HepG2 (cell line): ENCODE data around the gene NDUFB10. TPM values are rescaled to one million over a fixed set of nuclear protein-coding genes. Genes with fewer than 3 reads are reported as not detected.

ENCODE experiments used
- ATAC-seq: fragments of 200-7000 bp; cut with Tn5 transposase; 3 replicates; pipeline ENCODE4 v1.9.1; 2020; ENCODE audit warnings: mild to moderate bottlenecking, moderate library complexity
- BruUV-seq: library from RNA; stranded (reverse); fragments of 400-500 nt; replicated peaks from 2 replicates; lab custom pipeline; 2021; lab: Mats Ljungman, UMichigan
- CTCF ChIA-PET: fragments of 300-600 bp; formaldehyde crosslinking; extraction: SDS; loops from one replicate; lab custom pipeline; 2021; ENCODE audit warnings: low total read pairs, inconsistent platforms, low intra/inter-chr PET ratio; lab: Yijun Ruan, JAX
- POLR2A ChIA-PET: fragments of 350-600 bp; sonication (Branson Sonifier 250); formaldehyde crosslinking; loops from one replicate; lab custom pipeline; 2020; ENCODE audit warnings: antibody characterized with exemption, inconsistent platforms; lab: Yijun Ruan, JAX
- DNase-seq: peaks from one replicate; pipeline ENCODE4 v3.0.0-alpha.2; 2015; ENCODE audit warnings: low spot score
- FAIRE-seq: peaks from 3 replicates; lab custom pipeline; 2011; peaks lifted over from hg19 to GRCh38; lab: Jason Lieb, UNC
- H2AFZ ChIP-seq: one replicate; pipeline ENCODE4 v1.6.1; 2011; ENCODE audit warnings: low read length, inconsistent platforms
- H3K27ac ChIP-seq: fragments of 300-600 bp; 3 replicates; pipeline ENCODE4 v1.8.0; 2011; ENCODE audit warnings: mixed run types, mild to moderate bottlenecking, mixed read lengths, low read length, inconsistent platforms; ENCODE audit not compliant: insufficient read depth; ENCODE audit errors: extremely low read length
- H3K27me3 ChIP-seq, 2 experiments: fragments of 200-600 bp in 1 of 2; 2 replicates in 1 of 2; 3 replicates in 1 of 2; pipeline versions ENCODE4 v1.6.0 to v1.8.0; 2011; ENCODE audit warnings: low read length in 2 of 2, mild to moderate bottlenecking in 2 of 2, moderate library complexity in 2 of 2, inconsistent platforms in 1 of 2; ENCODE audit not compliant: insufficient read depth in 2 of 2, control insufficient read depth in 1 of 2
- H3K36me3 ChIP-seq, 2 experiments: fragments of 200-600 bp in 1 of 2; replicated peaks in 1 of 2; 2 replicates in 1 of 2; 3 replicates in 1 of 2; pipeline versions ENCODE4 v1.5.1 to v1.8.0; 2011; ENCODE audit warnings: low read length in 2 of 2, inconsistent platforms in 1 of 2; ENCODE audit not compliant: insufficient read depth in 2 of 2, control insufficient read depth in 1 of 2
- H3K4me1 ChIP-seq: 2 replicates; pipeline ENCODE4 v1.5.1; 2012; ENCODE audit warnings: low read length, inconsistent platforms; ENCODE audit not compliant: insufficient read depth
- H3K4me2 ChIP-seq: 2 replicates; pipeline ENCODE4 v1.6.0; 2011; ENCODE audit warnings: low read depth, low read length, inconsistent platforms
- H3K4me3 ChIP-seq, 3 experiments: fragments of 200-600 bp in 1 of 3; sonication (generic), shearing (Covaris generic) in 1 of 3; replicated peaks in 1 of 3; 2 replicates each; pipeline ENCODE4 v1.5.1; 2011 to 2016; ENCODE audit warnings: low read length in 3 of 3, inconsistent platforms in 2 of 3, low read depth in 2 of 3, mild to moderate bottlenecking in 2 of 3, control low read depth in 1 of 3, mixed read lengths in 1 of 3; ENCODE audit not compliant: insufficient read depth in 1 of 3
- H3K79me2 ChIP-seq: one replicate; pipeline ENCODE4 v1.6.1; 2011; ENCODE audit warnings: low read length, inconsistent platforms; ENCODE audit not compliant: insufficient read depth
- H3K9ac ChIP-seq: 2 replicates; pipeline ENCODE4 v1.6.0; 2011; ENCODE audit warnings: mild to moderate bottlenecking, low read depth, low read length, inconsistent platforms; ENCODE audit not compliant: insufficient read depth
- H3K9me3 ChIP-seq: 2 replicates; pipeline ENCODE4 v1.5.1; 2012; ENCODE audit warnings: mild to moderate bottlenecking, low read length
- H4K20me1 ChIP-seq: 2 replicates; pipeline ENCODE4 v1.6.0; 2011; ENCODE audit warnings: inconsistent platforms, mild to moderate bottlenecking, low read length, moderate library complexity; ENCODE audit not compliant: insufficient read depth
- DBP ChIP-seq: sonication (generic); formaldehyde crosslinking; IDR thresholded peaks from 2 replicates; pipeline ENCODE4 v1.4.0; 2020; ENCODE audit warnings: missing genetic modification reagents; ENCODE audit errors: not compliant biosample characterization
- FOXM1 ChIP-seq: sonication (generic); formaldehyde crosslinking; IDR thresholded peaks from 2 replicates; pipeline ENCODE4 v1.5.0; 2020; ENCODE audit warnings: missing genetic modification reagents
- HMG20A ChIP-seq: IDR thresholded peaks from 2 replicates; pipeline ENCODE4 v1.6.1; 2016; ENCODE audit warnings: borderline replicate concordance
- PHF20 ChIP-seq: sonication (generic); formaldehyde crosslinking; IDR thresholded peaks from 2 replicates; pipeline ENCODE4 v1.5.0; 2020; ENCODE audit warnings: mild to moderate bottlenecking, missing genetic modification reagents
- SAP130 ChIP-seq: IDR thresholded peaks from 2 replicates; pipeline ENCODE4 v1.6.1; 2016; ENCODE audit warnings: low read depth
- STAT5B ChIP-seq: sonication (generic); formaldehyde crosslinking; IDR thresholded peaks from 2 replicates; pipeline ENCODE4 v1.4.0; 2020; ENCODE audit warnings: missing genetic modification reagents
- SUZ12 ChIP-seq: fragments of 150-350 bp; IDR thresholded peaks from 2 replicates; pipeline ENCODE4 v1.6.1; 2014; ENCODE audit warnings: low read depth, low read length
- TARDBP ChIP-seq: sonication (generic); formaldehyde crosslinking; IDR thresholded peaks from 2 replicates; pipeline ENCODE4 v1.8.0; 2022; ENCODE audit warnings: mild to moderate bottlenecking, missing genetic modification reagents
- ZNF138 ChIP-seq: sonication (generic); formaldehyde crosslinking; IDR thresholded peaks from 2 replicates; pipeline ENCODE4 v1.5.0; 2020; ENCODE audit warnings: mild to moderate bottlenecking, low read depth, missing genetic modification reagents
- ZNF280D ChIP-seq: sonication (generic); formaldehyde crosslinking; IDR thresholded peaks from 2 replicates; pipeline ENCODE4 v1.5.1; 2020; ENCODE audit warnings: mild to moderate bottlenecking, missing genetic modification reagents
- ZNF33A ChIP-seq: sonication (generic); formaldehyde crosslinking; IDR thresholded peaks from 2 replicates; pipeline ENCODE4 v1.5.1; 2020; ENCODE audit warnings: missing genetic modification reagents, mild to moderate bottlenecking, moderate library complexity, borderline replicate concordance
- ZNF644 ChIP-seq: IDR thresholded peaks from 2 replicates; pipeline ENCODE4 v1.6.1; 2016; ENCODE audit warnings: low read depth
- ZSCAN20 ChIP-seq: sonication (generic); formaldehyde crosslinking; IDR thresholded peaks from 2 replicates; pipeline ENCODE4 v1.4.0; 2020; ENCODE audit warnings: missing genetic modification reagents, mild to moderate bottlenecking, borderline replicate concordance
- WGBS: methylation state at CpG from one replicate; pipeline ENCODE4 v1.1.6; 2017; ENCODE audit warnings: low lambda C conversion rate; 5-methylcytosine and 5-hydroxymethylcytosine counted together
- in situ Hi-C: cut with HindIII; loops from 2 replicates; pipeline ENCODE4 v1.10.0; 2017; ENCODE audit warnings: low pct_unique_long_range_greater_than_20kb; ENCODE audit not compliant: extremely low pct_ligation_motif_present
- intact Hi-C: fragments of 100-400 bp; cut with micrococcal nuclease; formaldehyde crosslinking; loops from one replicate; pipeline ENCODE4 v1.10.0; 2022; ENCODE audit not compliant: unreplicated experiment
- polyA plus RNA-seq, 8 experiments: library from polyadenylated mRNA; depleted of rRNA in 3 of 8; stranded (reverse) in 7 of 8; unstranded in 1 of 8; fragments of >200 nt; fragmentation: Illumina TruSeq in 4 of 8; extraction: Trizol in 4 of 8; gene quantifications; 2 replicates each; pipeline versions ENCODE4 v1.2.1 to v1.2.3, GENCODE V29; 2011 to 2016; ENCODE audit warnings: low read depth in 4 of 8, missing spikeins in 1 of 8, mixed read lengths in 1 of 8; ENCODE audit not compliant: insufficient read depth in 1 of 8
- total RNA-seq, 5 experiments: library from RNA; depleted of rRNA; stranded (reverse); fragments of >200 nt; fragmentation: Illumina TruSeq; extraction: Trizol; gene quantifications; 2 replicates each; pipeline ENCODE4 v1.2.3, GENCODE V29; 2016; ENCODE audit warnings: low read depth in 1 of 5
- TF ChIP-seq, protein P1 (sequence below): sonication (generic); formaldehyde crosslinking; IDR thresholded peaks from 2 replicates; pipeline ENCODE4 v1.5.0; 2020; ENCODE audit warnings: mild to moderate bottlenecking, missing genetic modification reagents, borderline replicate concordance

The NDUFB10 gene
- total and polyA plus RNA-seq, 2 of the 13 experiments (the other 11 are each of a cell fraction or from before 2014, with no cell fraction given) = 68.6 to 157 TPM

GRCh38 chr16:1966460-1966859, 7.1 kb downstream of the NDUFB10 start, which contains the start of gene RNF151:
TSS of gene RNF151 (plus strand) at chr16:1966856. CDS start at chr16:1966882, 26 bp downstream.
- FAIRE-seq (no peak), ATAC-seq (no peak), DNase-seq (no peak)
- POLR2A ChIA-PET = interaction anchor here (1.0 to 2.9 kb wide), 4 partner anchors 9 to 81 kb away, joined by 3 to 131 read pairs (median 4); partner anchors contain the start of genes MSRB1, NTHL1 and TSC2
- Histone ChIP-seq H3K27ac (peak within 1 kb of the TSS; percentile 73), H2AFZ (no peak within 1 kb of the TSS), H3K27me3 (no peaks in the 10 kb centered on the region; a peak in 1 of 5 replicates), H3K4me3 (peak within 1 kb of the TSS; percentile 84 to 94 (median 92)), H3K4me1 (peaks cover 40% of the 10 kb centered on the region), H3K4me2 (peak within 1 kb of the TSS; percentile 100), H3K9ac (peak within 1 kb of the TSS; percentile 96), H4K20me1 (peaks cover 27% of the 10 kb centered on the region), H3K9me3 (no peaks in the 10 kb centered on the region), H3K79me2 (peaks cover 30% of the 10 kb centered on the region), H3K36me3 (peaks cover 3 to 19% of the 10 kb centered on the region in 2 experiments; a peak in 3 of 5 replicates)
- 96% methylated on average over 6 of the region's 6 CpGs for WGBS
- BruUV-seq = no TSS peak
- intact Hi-C loops = no loop called here
- in situ Hi-C loops = no loop called here
- CTCF ChIA-PET = no interaction called here
- TF ChIP-seq ZSCAN20 (no peak), ZNF644 (no peak), SAP130 (CRISPR knock-in tag) (no peak), ZNF33A (no peak), PHF20 (no peak), HMG20A (CRISPR knock-in tag) (no peak), ZNF280D (CRISPR knock-in tag) (no peak), FOXM1 (CRISPR knock-in tag) (no peak), TARDBP (CRISPR knock-in tag) (no peak), SUZ12 (no peak), DBP (CRISPR knock-in tag) (no peak), STAT5B (no peak), ZNF138 (CRISPR knock-in tag) (no peak)
- TF ChIP-seq, protein P1, sequence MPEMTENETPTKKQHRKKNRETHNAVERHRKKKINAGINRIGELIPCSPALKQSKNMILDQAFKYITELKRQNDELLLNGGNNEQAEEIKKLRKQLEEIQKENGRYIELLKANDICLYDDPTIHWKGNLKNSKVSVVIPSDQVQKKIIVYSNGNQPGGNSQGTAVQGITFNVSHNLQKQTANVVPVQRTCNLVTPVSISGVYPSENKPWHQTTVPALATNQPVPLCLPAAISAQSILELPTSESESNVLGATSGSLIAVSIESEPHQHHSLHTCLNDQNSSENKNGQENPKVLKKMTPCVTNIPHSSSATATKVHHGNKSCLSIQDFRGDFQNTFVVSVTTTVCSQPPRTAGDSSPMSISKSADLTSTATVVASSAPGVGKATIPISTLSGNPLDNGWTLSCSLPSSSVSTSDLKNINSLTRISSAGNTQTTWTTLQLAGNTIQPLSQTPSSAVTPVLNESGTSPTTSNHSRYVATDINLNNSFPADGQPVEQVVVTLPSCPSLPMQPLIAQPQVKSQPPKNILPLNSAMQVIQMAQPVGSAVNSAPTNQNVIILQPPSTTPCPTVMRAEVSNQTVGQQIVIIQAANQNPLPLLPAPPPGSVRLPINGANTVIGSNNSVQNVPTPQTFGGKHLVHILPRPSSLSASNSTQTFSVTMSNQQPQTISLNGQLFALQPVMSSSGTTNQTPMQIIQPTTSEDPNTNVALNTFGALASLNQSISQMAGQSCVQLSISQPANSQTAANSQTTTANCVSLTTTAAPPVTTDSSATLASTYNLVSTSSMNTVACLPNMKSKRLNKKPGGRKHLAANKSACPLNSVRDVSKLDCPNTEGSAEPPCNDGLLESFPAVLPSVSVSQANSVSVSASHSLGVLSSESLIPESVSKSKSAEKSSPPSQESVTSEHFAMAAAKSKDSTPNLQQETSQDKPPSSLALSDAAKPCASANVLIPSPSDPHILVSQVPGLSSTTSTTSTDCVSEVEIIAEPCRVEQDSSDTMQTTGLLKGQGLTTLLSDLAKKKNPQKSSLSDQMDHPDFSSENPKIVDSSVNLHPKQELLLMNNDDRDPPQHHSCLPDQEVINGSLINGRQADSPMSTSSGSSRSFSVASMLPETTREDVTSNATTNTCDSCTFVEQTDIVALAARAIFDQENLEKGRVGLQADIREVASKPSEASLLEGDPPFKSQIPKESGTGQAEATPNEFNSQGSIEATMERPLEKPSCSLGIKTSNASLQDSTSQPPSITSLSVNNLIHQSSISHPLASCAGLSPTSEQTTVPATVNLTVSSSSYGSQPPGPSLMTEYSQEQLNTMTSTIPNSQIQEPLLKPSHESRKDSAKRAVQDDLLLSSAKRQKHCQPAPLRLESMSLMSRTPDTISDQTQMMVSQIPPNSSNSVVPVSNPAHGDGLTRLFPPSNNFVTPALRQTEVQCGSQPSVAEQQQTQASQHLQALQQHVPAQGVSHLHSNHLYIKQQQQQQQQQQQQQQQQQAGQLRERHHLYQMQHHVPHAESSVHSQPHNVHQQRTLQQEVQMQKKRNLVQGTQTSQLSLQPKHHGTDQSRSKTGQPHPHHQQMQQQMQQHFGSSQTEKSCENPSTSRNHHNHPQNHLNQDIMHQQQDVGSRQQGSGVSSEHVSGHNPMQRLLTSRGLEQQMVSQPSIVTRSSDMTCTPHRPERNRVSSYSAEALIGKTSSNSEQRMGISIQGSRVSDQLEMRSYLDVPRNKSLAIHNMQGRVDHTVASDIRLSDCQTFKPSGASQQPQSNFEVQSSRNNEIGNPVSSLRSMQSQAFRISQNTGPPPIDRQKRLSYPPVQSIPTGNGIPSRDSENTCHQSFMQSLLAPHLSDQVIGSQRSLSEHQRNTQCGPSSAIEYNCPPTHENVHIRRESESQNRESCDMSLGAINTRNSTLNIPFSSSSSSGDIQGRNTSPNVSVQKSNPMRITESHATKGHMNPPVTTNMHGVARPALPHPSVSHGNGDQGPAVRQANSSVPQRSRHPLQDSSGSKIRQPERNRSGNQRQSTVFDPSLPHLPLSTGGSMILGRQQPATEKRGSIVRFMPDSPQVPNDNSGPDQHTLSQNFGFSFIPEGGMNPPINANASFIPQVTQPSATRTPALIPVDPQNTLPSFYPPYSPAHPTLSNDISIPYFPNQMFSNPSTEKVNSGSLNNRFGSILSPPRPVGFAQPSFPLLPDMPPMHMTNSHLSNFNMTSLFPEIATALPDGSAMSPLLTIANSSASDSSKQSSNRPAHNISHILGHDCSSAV = no peak
